GM12878 (cell line): ENCODE results near the gene TSPYL6.

Source experiments
- BCL11A ChIP-seq: IDR thresholded peaks from 2 replicates; pipeline ENCODE4 v1.6.1; 2011; ENCODE audit warnings: low read depth, low read length
- EZH2 ChIP-seq: IDR thresholded peaks from 2 replicates; pipeline ENCODE4 v1.6.1; 2012; ENCODE audit warnings: low read depth, mild to moderate bottlenecking, control low read depth, inconsistent platforms, low read length, borderline replicate concordance; ENCODE audit not compliant: control insufficient read depth
- GABPA ChIP-seq: IDR thresholded peaks from 2 replicates; pipeline ENCODE4 v1.6.1; 2014; ENCODE audit warnings: antibody characterized with exemption, low read depth, mild to moderate bottlenecking, inconsistent platforms
- MEF2A ChIP-seq: IDR thresholded peaks from 2 replicates; pipeline ENCODE4 v1.6.1; 2011; ENCODE audit warnings: low read depth, mild to moderate bottlenecking, low read length, moderate library complexity; ENCODE audit not compliant: insufficient read depth
- NBN ChIP-seq: fragments of 450-650 bp; IDR thresholded peaks from 2 replicates; pipeline ENCODE4 v1.6.1; 2016
- SIN3A ChIP-seq: IDR thresholded peaks from 2 replicates; pipeline ENCODE4 v1.6.1; 2012; ENCODE audit warnings: low read depth, low read length, improper control_type of control experiment
- TF ChIP-seq, protein P1 (sequence below), 3 experiments: IDR thresholded peaks in 2 of 3; conservative IDR thresholded peaks in 1 of 3; 2 replicates each; pipeline ENCODE4 v1.5.1; 2011; ENCODE audit warnings: low read depth in 3 of 3, low read length in 3 of 3, mild to moderate bottlenecking in 3 of 3, control low read depth in 2 of 3, moderate library complexity in 2 of 3, inconsistent platforms in 1 of 3, mixed read lengths in 1 of 3; ENCODE audit not compliant: control insufficient read depth in 2 of 3, insufficient read depth in 1 of 3; ENCODE audit errors: extremely low read depth in 1 of 3
- TF ChIP-seq, protein P2 (sequence below): IDR thresholded peaks from 2 replicates; pipeline ENCODE4 v1.6.1; 2012; ENCODE audit warnings: improper control_type of control experiment, low read depth, low read length; ENCODE audit not compliant: insufficient replicate concordance
- TF ChIP-seq, protein P3 (sequence below): IDR thresholded peaks from 2 replicates; pipeline ENCODE4 v1.6.1; 2011; ENCODE audit warnings: borderline replicate concordance, low read depth, mild to moderate bottlenecking, moderate library complexity, low read length; ENCODE audit not compliant: insufficient read depth, poor library complexity, severe bottlenecking
- TF ChIP-seq, protein P4 (sequence below): IDR thresholded peaks from 2 replicates; pipeline ENCODE4 v1.6.1; 2012; ENCODE audit warnings: low read length, inconsistent platforms
- TF ChIP-seq, protein P5 (sequence below): IDR thresholded peaks from 2 replicates; pipeline ENCODE4 v1.6.1; 2011; ENCODE audit warnings: low read depth, low read length, improper control_type of control experiment, borderline replicate concordance

DNA sequence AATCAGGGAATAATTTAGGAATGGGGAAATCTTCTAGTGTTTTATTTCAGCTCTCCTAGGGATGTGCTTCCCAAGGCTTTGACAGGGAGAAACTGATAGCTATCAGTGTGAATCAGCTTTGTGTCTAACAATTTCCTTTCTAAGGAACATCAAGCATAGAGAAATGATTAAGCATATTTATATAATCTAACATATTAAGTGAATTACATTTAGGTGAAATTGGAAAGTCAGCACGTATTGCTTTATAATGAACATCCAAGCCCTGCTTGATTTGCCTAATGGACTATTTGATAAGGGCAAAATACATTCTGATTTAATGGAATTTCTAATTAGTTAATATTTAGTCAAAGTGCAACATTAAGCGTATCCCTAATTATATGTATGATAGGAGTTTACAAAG, 19.5 kb upstream of the TSPYL6 start:
- no peak for TF ChIP-seq BCL11A
- TF ChIP-seq, protein P1, sequence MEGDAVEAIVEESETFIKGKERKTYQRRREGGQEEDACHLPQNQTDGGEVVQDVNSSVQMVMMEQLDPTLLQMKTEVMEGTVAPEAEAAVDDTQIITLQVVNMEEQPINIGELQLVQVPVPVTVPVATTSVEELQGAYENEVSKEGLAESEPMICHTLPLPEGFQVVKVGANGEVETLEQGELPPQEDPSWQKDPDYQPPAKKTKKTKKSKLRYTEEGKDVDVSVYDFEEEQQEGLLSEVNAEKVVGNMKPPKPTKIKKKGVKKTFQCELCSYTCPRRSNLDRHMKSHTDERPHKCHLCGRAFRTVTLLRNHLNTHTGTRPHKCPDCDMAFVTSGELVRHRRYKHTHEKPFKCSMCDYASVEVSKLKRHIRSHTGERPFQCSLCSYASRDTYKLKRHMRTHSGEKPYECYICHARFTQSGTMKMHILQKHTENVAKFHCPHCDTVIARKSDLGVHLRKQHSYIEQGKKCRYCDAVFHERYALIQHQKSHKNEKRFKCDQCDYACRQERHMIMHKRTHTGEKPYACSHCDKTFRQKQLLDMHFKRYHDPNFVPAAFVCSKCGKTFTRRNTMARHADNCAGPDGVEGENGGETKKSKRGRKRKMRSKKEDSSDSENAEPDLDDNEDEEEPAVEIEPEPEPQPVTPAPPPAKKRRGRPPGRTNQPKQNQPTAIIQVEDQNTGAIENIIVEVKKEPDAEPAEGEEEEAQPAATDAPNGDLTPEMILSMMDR (IDR thresholded peaks at IDR 0.05 in 2 of 3, conservative IDR thresholded peaks at IDR 0.05 in 1 of 3; ENCODE audit: control insufficient read depth in 2 of 3, extremely low read depth in 1 of 3, insufficient read depth in 1 of 3, low read depth in 3 of 3, low read length in 3 of 3): no peak
- TF ChIP-seq, protein P2, sequence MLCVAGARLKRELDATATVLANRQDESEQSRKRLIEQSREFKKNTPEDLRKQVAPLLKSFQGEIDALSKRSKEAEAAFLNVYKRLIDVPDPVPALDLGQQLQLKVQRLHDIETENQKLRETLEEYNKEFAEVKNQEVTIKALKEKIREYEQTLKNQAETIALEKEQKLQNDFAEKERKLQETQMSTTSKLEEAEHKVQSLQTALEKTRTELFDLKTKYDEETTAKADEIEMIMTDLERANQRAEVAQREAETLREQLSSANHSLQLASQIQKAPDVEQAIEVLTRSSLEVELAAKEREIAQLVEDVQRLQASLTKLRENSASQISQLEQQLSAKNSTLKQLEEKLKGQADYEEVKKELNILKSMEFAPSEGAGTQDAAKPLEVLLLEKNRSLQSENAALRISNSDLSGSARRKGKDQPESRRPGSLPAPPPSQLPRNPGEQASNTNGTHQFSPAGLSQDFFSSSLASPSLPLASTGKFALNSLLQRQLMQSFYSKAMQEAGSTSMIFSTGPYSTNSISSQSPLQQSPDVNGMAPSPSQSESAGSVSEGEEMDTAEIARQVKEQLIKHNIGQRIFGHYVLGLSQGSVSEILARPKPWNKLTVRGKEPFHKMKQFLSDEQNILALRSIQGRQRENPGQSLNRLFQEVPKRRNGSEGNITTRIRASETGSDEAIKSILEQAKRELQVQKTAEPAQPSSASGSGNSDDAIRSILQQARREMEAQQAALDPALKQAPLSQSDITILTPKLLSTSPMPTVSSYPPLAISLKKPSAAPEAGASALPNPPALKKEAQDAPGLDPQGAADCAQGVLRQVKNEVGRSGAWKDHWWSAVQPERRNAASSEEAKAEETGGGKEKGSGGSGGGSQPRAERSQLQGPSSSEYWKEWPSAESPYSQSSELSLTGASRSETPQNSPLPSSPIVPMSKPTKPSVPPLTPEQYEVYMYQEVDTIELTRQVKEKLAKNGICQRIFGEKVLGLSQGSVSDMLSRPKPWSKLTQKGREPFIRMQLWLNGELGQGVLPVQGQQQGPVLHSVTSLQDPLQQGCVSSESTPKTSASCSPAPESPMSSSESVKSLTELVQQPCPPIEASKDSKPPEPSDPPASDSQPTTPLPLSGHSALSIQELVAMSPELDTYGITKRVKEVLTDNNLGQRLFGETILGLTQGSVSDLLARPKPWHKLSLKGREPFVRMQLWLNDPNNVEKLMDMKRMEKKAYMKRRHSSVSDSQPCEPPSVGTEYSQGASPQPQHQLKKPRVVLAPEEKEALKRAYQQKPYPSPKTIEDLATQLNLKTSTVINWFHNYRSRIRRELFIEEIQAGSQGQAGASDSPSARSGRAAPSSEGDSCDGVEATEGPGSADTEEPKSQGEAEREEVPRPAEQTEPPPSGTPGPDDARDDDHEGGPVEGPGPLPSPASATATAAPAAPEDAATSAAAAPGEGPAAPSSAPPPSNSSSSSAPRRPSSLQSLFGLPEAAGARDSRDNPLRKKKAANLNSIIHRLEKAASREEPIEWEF: no peak
- TF ChIP-seq EZH2: no peak
- TF ChIP-seq SIN3A: no peak
- TF ChIP-seq GABPA: no peak
- TF ChIP-seq, protein P3, sequence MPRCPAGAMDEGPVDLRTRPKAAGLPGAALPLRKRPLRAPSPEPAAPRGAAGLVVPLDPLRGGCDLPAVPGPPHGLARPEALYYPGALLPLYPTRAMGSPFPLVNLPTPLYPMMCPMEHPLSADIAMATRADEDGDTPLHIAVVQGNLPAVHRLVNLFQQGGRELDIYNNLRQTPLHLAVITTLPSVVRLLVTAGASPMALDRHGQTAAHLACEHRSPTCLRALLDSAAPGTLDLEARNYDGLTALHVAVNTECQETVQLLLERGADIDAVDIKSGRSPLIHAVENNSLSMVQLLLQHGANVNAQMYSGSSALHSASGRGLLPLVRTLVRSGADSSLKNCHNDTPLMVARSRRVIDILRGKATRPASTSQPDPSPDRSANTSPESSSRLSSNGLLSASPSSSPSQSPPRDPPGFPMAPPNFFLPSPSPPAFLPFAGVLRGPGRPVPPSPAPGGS: no peak
- TF ChIP-seq, protein P4, sequence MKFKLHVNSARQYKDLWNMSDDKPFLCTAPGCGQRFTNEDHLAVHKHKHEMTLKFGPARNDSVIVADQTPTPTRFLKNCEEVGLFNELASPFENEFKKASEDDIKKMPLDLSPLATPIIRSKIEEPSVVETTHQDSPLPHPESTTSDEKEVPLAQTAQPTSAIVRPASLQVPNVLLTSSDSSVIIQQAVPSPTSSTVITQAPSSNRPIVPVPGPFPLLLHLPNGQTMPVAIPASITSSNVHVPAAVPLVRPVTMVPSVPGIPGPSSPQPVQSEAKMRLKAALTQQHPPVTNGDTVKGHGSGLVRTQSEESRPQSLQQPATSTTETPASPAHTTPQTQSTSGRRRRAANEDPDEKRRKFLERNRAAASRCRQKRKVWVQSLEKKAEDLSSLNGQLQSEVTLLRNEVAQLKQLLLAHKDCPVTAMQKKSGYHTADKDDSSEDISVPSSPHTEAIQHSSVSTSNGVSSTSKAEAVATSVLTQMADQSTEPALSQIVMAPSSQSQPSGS: no peak
- TF ChIP-seq, protein P5, sequence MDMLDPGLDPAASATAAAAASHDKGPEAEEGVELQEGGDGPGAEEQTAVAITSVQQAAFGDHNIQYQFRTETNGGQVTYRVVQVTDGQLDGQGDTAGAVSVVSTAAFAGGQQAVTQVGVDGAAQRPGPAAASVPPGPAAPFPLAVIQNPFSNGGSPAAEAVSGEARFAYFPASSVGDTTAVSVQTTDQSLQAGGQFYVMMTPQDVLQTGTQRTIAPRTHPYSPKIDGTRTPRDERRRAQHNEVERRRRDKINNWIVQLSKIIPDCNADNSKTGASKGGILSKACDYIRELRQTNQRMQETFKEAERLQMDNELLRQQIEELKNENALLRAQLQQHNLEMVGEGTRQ: no peak
- TF ChIP-seq NBN: no peak
- no peak for TF ChIP-seq MEF2A
